GM23338 (cell line): ENCODE data around the gene UBASH3A.

ENCODE experiments used
- POLR2AphosphoS5 ChIP-seq: IDR thresholded peaks from 2 replicates; pipeline ENCODE4 v1.6.1; 2016; ENCODE audit warnings: antibody characterized with exemption, low read depth
- ZNF114 ChIP-seq: fragments of 250-450 bp; sonication (Bioruptor Pico); IDR thresholded peaks from 2 replicates; pipeline ENCODE4 v1.5.0; 2020; ENCODE audit warnings: mild to moderate bottlenecking, moderate library complexity
- TF ChIP-seq, protein P1 (sequence below), 2 experiments: fragments of 200-600 bp in 1 of 2; sonication (generic) in 1 of 2; conservative IDR thresholded peaks; 2 replicates each; pipeline versions ENCODE4 v1.5.1 to v1.6.1; 2016 to 2017; ENCODE audit warnings: antibody characterized with exemption in 2 of 2, low read depth in 2 of 2, mild to moderate bottlenecking in 2 of 2, moderate library complexity in 1 of 2
- TF ChIP-seq, protein P2 (sequence below): IDR thresholded peaks from 2 replicates; pipeline ENCODE4 v1.6.1; 2016; ENCODE audit warnings: antibody characterized with exemption

DNA sequence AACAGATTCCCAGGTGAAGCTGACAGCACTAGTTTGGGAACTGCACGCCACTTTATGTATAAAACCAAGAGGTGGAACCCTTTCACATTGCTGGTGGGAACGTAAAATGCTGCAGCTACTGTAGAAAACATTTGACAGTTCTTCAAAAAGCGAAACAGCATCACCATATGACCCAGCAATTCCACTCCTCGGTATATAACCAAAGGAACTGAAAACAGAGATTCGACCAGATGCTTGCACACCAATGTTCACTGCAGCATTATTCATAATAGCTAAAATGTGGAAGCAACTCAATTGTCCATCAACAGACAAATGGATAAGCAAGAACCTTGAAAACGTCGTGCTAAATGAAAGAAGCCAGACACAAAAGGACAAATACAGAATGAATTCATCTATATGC lies 74.8 kb downstream of the UBASH3A start:
- TF ChIP-seq, protein P1, sequence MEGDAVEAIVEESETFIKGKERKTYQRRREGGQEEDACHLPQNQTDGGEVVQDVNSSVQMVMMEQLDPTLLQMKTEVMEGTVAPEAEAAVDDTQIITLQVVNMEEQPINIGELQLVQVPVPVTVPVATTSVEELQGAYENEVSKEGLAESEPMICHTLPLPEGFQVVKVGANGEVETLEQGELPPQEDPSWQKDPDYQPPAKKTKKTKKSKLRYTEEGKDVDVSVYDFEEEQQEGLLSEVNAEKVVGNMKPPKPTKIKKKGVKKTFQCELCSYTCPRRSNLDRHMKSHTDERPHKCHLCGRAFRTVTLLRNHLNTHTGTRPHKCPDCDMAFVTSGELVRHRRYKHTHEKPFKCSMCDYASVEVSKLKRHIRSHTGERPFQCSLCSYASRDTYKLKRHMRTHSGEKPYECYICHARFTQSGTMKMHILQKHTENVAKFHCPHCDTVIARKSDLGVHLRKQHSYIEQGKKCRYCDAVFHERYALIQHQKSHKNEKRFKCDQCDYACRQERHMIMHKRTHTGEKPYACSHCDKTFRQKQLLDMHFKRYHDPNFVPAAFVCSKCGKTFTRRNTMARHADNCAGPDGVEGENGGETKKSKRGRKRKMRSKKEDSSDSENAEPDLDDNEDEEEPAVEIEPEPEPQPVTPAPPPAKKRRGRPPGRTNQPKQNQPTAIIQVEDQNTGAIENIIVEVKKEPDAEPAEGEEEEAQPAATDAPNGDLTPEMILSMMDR (conservative IDR thresholded peaks at IDR 0.05; ENCODE audit: low read depth in 2 of 2): no peak
- no peak for TF ChIP-seq POLR2AphosphoS5
- TF ChIP-seq, protein P2, sequence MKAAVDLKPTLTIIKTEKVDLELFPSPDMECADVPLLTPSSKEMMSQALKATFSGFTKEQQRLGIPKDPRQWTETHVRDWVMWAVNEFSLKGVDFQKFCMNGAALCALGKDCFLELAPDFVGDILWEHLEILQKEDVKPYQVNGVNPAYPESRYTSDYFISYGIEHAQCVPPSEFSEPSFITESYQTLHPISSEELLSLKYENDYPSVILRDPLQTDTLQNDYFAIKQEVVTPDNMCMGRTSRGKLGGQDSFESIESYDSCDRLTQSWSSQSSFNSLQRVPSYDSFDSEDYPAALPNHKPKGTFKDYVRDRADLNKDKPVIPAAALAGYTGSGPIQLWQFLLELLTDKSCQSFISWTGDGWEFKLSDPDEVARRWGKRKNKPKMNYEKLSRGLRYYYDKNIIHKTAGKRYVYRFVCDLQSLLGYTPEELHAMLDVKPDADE: no peak
- TF ChIP-seq ZNF114: no peak
